NT2/D1 (cell line): ENCODE measurements around the gene SLC9A9.

Experiments used
- DNase-seq: peaks from one replicate; pipeline ENCODE4 v3.0.0-alpha.2; 2011; ENCODE audit warnings: low read depth, low spot score
- H3K27me3 ChIP-seq: 2 replicates; pipeline ENCODE4 v1.6.0; 2011; ENCODE audit warnings: mild to moderate bottlenecking; ENCODE audit not compliant: insufficient read length, insufficient read depth
- H3K36me3 ChIP-seq: 2 replicates; pipeline ENCODE4 v1.6.1; 2011; ENCODE audit warnings: mild to moderate bottlenecking, low read length, mixed read lengths; ENCODE audit not compliant: insufficient read depth, insufficient read length
- H3K4me1 ChIP-seq: 2 replicates; pipeline ENCODE4 v1.5.1; 2011; ENCODE audit not compliant: insufficient read depth, insufficient read length
- H3K4me3 ChIP-seq: 2 replicates; pipeline ENCODE4 v1.5.1; 2011; ENCODE audit warnings: low read depth; ENCODE audit not compliant: insufficient read length
- H3K9ac ChIP-seq: 2 replicates; pipeline ENCODE4 v1.6.0; 2011; ENCODE audit warnings: low read depth; ENCODE audit not compliant: insufficient read length
- H3K9me3 ChIP-seq: 2 replicates; pipeline ENCODE4 v1.5.1; 2011; ENCODE audit warnings: mild to moderate bottlenecking, low read length; ENCODE audit not compliant: insufficient read depth
- SUZ12 ChIP-seq: IDR thresholded peaks from 2 replicates; pipeline ENCODE4 v1.6.1; 2011; ENCODE audit not compliant: insufficient read length, insufficient read depth; ENCODE audit errors: extremely low read depth
- YY1 ChIP-seq: IDR thresholded peaks from 2 replicates; pipeline ENCODE4 v1.6.1; 2011; ENCODE audit not compliant: insufficient read length, insufficient read depth
- ZNF274 ChIP-seq: IDR thresholded peaks from 2 replicates; pipeline ENCODE4 v1.6.1; 2011; ENCODE audit warnings: mild to moderate bottlenecking, low read depth, low read length

SLC9A9 gene

GRCh38 chr3:143634427-143634826 is 213.8 kb downstream of the SLC9A9 start:
- H3K9me3 ChIP-seq: no peaks in the 10 kb centered on the region

GRCh38 chr3:143633816-143634215 is 214.5 kb downstream of the SLC9A9 start:
- Histone ChIP-seq H3K9me3 (no peaks in the 10 kb centered on the region), H3K27me3 (no peaks in the 10 kb centered on the region), H3K4me1 (no peaks in the 10 kb centered on the region), H3K4me3 (no peak overlapping the region), H3K36me3 (no peaks in the 10 kb centered on the region), H3K9ac (no peak overlapping the region)
- DNase-seq: no peak
- TF ChIP-seq SUZ12 (no peak), YY1 (no peak), ZNF274 (no peak)

More at GRCh38 chr3:143634427-143634826, 213.8 kb downstream of the SLC9A9 start:
- Histone ChIP-seq H3K36me3 (no peaks in the 10 kb centered on the region), H3K27me3 (no peaks in the 10 kb centered on the region), H3K4me1 (no peaks in the 10 kb centered on the region), H3K4me3 (no peak overlapping the region), H3K9ac (no peak overlapping the region)
- DNase-seq: no peak
- no peak for TF ChIP-seq ZNF274
- no peak for TF ChIP-seq SUZ12
- TF ChIP-seq YY1: no peak

DNA sequence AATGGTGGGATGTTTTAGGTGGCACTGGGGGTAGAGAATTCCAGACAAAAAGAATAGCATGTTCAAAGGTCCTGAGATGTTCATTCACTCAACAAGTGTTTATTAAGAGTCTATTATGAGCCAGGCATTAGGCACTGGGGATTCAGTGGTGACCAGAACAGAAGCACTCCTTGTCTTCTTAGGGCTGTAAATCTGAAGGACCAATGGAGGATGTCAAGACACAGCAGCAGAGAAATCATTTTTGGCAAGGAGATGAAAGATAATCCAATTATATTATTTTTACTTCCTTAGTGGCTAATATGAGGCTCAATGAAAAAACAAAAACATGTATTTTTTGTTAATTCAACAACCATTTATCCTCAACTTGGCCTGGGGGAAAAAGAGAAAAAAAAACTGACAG is 218.5 kb downstream of the SLC9A9 start:
- H3K27me3 ChIP-seq: no peaks in the 10 kb centered on the region
- H3K36me3 ChIP-seq: no peaks in the 10 kb centered on the region
- H3K4me1 ChIP-seq: no peaks in the 10 kb centered on the region
- no peaks in the 10 kb centered on the region for H3K9me3 ChIP-seq
- no peak overlapping the region for H3K4me3 ChIP-seq
- H3K9ac ChIP-seq: no peak overlapping the region
- DNase-seq: no peak
- TF ChIP-seq ZNF274 (no peak), SUZ12 (no peak), YY1 (no peak)

DNA sequence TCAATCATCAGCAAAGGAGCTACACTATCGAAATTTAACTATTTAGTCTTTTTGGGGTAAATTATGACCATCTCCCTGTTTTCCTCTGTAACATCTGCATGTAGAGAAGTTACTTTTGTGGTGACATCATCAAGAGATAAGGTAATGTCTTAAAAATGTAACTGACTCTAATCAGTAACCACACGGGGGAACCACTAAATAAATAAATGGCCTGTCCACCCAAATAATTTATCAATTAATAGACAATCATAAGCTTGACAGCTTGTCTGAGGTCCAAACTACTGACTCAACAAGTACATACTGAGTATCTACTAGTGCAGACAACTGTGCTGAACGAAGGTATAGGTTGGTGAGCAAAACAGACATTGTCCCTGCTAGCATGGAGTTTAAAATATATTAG is 219.3 kb downstream of the SLC9A9 start:
- DNase-seq: no peak
- H3K4me1 ChIP-seq: no peaks in the 10 kb centered on the region
- no peaks in the 10 kb centered on the region for H3K9me3 ChIP-seq
- no peaks in the 10 kb centered on the region for H3K27me3 ChIP-seq
- no peaks in the 10 kb centered on the region for H3K36me3 ChIP-seq
- no peak for TF ChIP-seq SUZ12
- no peak for TF ChIP-seq YY1
- TF ChIP-seq ZNF274: no peak
- H3K9ac ChIP-seq: no peak overlapping the region
- H3K4me3 ChIP-seq: no peak overlapping the region

DNA sequence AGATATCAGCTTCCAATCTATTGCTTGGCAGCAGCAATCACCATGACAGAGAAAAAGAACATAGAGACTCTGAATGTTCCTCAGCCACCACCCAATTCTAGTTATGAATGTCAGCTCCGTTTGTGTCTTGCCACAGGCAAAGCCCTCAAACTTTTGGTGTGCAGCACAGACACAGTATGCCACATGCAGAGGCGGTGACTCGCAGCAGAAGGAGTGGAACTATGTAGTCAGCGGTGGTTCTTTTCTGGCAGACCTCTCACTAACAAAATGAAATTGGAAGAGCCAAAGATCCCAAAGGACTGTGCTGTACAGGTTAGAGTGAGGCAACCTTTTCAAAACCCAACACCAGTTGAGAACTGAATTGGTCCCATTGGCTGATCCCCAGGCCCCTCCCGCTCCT is 220.9 kb downstream of the SLC9A9 start:
- H3K9me3 ChIP-seq: no peaks in the 10 kb centered on the region
- no peak for DNase-seq
- TF ChIP-seq ZNF274: no peak
- no peak for TF ChIP-seq SUZ12
- TF ChIP-seq YY1: no peak
- no peaks in the 10 kb centered on the region for H3K27me3 ChIP-seq
- no peaks in the 10 kb centered on the region for H3K4me1 ChIP-seq
- no peak overlapping the region for H3K9ac ChIP-seq
- no peak overlapping the region for H3K4me3 ChIP-seq
- no peaks in the 10 kb centered on the region for H3K36me3 ChIP-seq

- Histone ChIP-seq H3K9ac (no peak overlapping the region), H3K27me3 (no peaks in the 10 kb centered on the region), H3K4me3 (no peak overlapping the region), H3K9me3 (peaks cover 12% of the 10 kb centered on the region), H3K36me3 (no peaks in the 10 kb centered on the region), H3K4me1 (no peaks in the 10 kb centered on the region)
- DNase-seq: no peak
- TF ChIP-seq SUZ12 (no peak), YY1 (no peak), ZNF274 (no peak)
These were observed 229.0 kb downstream of the SLC9A9 start for GRCh38 chr3:143619231-143619630.

GRCh38 chr3:143617050-143617449 is 231.2 kb downstream of the SLC9A9 start:
- TF ChIP-seq YY1: no peak
- no peak for TF ChIP-seq ZNF274
- no peak for TF ChIP-seq SUZ12
- H3K4me3 ChIP-seq: no peak overlapping the region
- H3K36me3 ChIP-seq: no peaks in the 10 kb centered on the region
- H3K4me1 ChIP-seq: no peaks in the 10 kb centered on the region
- no peaks in the 10 kb centered on the region for H3K27me3 ChIP-seq
- no peak overlapping the region for H3K9ac ChIP-seq
- DNase-seq: no peak
- H3K9me3 ChIP-seq: peaks cover 12% of the 10 kb centered on the region

GRCh38 chr3:143613226-143613625 is 235.0 kb downstream of the SLC9A9 start:
- H3K9me3 ChIP-seq: no peaks in the 10 kb centered on the region
- no peak overlapping the region for H3K9ac ChIP-seq
- H3K27me3 ChIP-seq: no peaks in the 10 kb centered on the region
- DNase-seq: no peak
- no peaks in the 10 kb centered on the region for H3K4me1 ChIP-seq
- no peak overlapping the region for H3K4me3 ChIP-seq
- no peaks in the 10 kb centered on the region for H3K36me3 ChIP-seq
- TF ChIP-seq ZNF274 (no peak), YY1 (no peak), SUZ12 (no peak)

GRCh38 chr3:143612541-143612940 is 235.7 kb downstream of the SLC9A9 start:
- Histone ChIP-seq H3K9ac (no peak overlapping the region), H3K4me1 (no peaks in the 10 kb centered on the region), H3K4me3 (no peak overlapping the region), H3K36me3 (no peaks in the 10 kb centered on the region), H3K27me3 (no peaks in the 10 kb centered on the region), H3K9me3 (no peaks in the 10 kb centered on the region)
- TF ChIP-seq SUZ12 (no peak), YY1 (no peak), ZNF274 (no peak)
- DNase-seq: no peak
